GM12891 (cell line): Measurements from ENCODE around the gene MUSK.

Experiments used
- PAX5 ChIP-seq: IDR thresholded peaks from 2 replicates; pipeline ENCODE4 v1.6.1; 2011; ENCODE audit warnings: low read length, moderate library complexity, mild to moderate bottlenecking; ENCODE audit not compliant: insufficient read depth, severe bottlenecking
- POLR2A ChIP-seq: IDR thresholded peaks from 2 replicates; pipeline ENCODE4 v1.6.1; 2011; ENCODE audit warnings: low read depth, low read length, control low read depth
- POLR2AphosphoS5 ChIP-seq: IDR thresholded peaks from 2 replicates; pipeline ENCODE4 v1.6.1; 2011; ENCODE audit warnings: low read depth, low read length, control low read depth
- POU2F2 ChIP-seq: IDR thresholded peaks from 2 replicates; pipeline ENCODE4 v1.6.1; 2011; ENCODE audit warnings: low read depth, mild to moderate bottlenecking, control low read depth, low read length, moderate library complexity
- TAF1 ChIP-seq: IDR thresholded peaks from 2 replicates; pipeline ENCODE4 v1.6.1; 2011; ENCODE audit warnings: low read depth, low read length, control low read depth

DNA sequence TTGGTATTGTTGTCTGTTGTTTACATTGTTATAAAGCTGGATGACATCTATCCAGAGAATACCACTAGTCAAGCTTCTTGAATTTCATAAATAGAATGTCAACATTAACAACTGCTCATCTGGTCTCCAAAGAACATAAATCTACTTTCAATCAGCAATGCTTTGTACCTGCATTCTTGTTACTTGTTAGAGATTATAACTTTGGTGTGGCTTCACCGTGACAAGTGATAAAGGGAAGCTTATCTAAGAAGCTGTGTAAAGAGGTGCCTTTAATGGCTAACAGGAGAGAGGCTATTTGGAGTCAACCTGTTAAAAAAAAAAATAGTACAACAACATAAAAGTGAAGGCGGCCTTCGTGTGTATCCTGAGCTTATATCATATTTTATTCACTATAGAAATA lies 41.8 kb downstream of the MUSK start:
- TF ChIP-seq TAF1 (no peak), POLR2A (no peak), POLR2AphosphoS5 (no peak), POU2F2 (no peak), PAX5 (no peak)
